ACHN (cell line): ENCODE results near the gene PLCB1.

ENCODE experiments used
- DNase-seq: peaks from one replicate; pipeline ENCODE4 v3.0.0-alpha.2; 2015
- in situ Hi-C: cut with HindIII; loops from 2 replicates; pipeline ENCODE4 v1.10.0; 2017; ENCODE audit warnings: low sequenced_read_pairs, low pct_ligation_motif_present, low pct_unique_long_range_greater_than_20kb

Gene PLCB1

DNA sequence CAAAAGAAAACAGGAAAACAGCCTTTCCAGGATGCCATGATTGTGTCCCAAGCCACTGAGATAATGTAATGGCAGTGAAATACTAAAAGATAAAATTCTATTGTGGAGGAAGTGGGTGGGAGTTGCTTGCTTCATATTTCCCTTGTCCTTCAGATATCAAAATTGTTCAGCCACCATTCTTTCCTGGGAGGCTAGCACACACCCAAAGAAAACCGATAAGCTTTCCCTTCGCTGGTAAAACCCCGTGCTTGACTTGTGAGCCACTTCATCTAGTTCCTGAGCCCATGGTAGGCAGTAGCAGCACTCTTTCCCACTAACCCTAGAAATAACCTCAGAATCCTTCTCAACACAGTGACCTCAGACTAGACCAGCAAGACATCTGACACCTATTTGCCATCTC, 579.4 kb downstream of the PLCB1 start:
- DNase-seq = no peak
- in situ Hi-C loops = loop anchor here (25.0 kb wide), 1 partner anchor 574 kb away; the partner anchor contains the start of gene PLCB1

GRCh38 chr20:8714206-8714605, 582.1 kb downstream of the PLCB1 start:
- in situ Hi-C loops = loop anchor here (25.0 kb wide), 1 partner anchor 577 kb away; the partner anchor contains the start of gene PLCB1
- DNase-seq = no peak

- in situ Hi-C loops = loop anchor here (25.0 kb wide), 1 partner anchor 581 kb away; the partner anchor contains the start of gene PLCB1
- DNase-seq = no peak
Observed at GRCh38 chr20:8718279-8718678, 586.2 kb downstream of the PLCB1 start.

DNA sequence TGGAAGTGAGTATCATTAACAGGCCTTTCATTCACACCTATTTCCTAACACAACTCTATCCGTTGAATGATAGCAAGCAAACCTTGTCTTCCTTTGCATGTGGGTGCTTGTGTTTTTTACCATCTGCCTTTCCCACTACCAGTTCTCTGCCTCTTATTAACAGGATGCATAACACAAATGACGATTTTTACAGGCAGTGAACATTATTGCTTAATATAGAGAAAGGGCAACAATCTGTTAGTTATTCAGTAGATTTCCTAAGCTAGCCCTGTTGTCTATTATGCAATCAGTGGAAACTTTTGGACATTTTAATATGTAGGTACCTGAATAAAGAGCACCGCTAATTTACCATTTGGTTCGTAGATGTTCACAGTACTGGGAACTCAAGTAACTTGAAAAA, 588.0 kb downstream of the PLCB1 start:
- in situ Hi-C loops = loop anchor here (25.0 kb wide), 1 partner anchor 583 kb away; the partner anchor contains the start of gene PLCB1
- DNase-seq = no peak

DNA sequence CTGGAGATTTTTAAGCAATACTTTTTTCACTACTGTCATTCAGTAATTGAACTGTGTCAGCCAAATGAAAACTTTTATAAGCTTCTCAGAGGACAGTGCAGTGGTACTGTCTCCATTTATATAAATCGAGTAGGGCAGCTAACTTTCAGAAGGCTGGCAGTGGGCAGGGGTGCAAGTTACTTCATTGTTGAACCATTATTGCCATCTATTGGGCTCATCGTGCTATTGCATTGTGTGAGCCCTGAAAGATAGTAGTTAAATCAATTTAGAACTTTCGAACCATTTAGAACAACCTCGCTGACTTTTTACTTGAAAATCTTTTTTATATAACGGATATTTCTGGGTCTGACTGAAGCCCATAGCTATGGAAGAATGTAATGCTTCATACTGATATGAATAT, 589.0 kb downstream of the PLCB1 start:
- in situ Hi-C loops = loop anchor here (25.0 kb wide), 1 partner anchor 584 kb away; the partner anchor contains the start of gene PLCB1
- peak; percentile 65 for DNase-seq

DNA sequence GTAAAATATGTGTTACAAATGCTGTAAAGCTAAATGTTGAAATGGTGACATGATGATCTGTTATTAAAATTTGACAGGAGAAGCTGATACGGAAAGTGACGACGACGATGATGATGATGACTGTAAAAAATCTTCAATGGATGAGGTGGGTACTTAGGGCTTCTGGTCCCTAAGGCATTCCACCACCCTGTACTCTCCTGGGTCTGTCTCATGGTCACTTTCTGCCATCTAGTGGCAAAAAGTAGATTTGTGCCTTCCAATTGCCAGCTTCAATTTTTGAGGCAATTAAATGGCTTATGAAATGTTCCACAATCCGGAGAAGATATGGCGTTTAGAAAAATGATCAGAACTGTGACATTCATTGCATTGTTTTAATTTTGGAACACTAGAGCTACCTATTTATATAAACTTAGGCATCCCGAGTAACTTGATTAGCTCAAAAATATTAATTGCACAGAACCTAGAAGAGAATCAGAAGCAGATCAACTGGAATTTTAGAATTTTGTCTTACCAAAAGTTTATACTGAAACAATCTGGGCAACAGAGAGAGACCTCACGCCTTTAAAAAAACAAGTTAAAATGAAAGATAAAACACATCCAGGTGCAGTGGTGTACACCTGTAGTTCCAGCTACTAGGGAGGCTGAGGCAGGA, 590.3 kb downstream of the PLCB1 start:
- in situ Hi-C loops = loop anchor here (25.0 kb wide), 1 partner anchor 585 kb away; the partner anchor contains the start of gene PLCB1
- peak; percentile 70 for DNase-seq

GRCh38 chr20:8723296-8723695, 591.2 kb downstream of the PLCB1 start:
- in situ Hi-C loops = loop anchor here (25.0 kb wide), 1 partner anchor 586 kb away; the partner anchor contains the start of gene PLCB1
- DNase-seq = no peak

DNA sequence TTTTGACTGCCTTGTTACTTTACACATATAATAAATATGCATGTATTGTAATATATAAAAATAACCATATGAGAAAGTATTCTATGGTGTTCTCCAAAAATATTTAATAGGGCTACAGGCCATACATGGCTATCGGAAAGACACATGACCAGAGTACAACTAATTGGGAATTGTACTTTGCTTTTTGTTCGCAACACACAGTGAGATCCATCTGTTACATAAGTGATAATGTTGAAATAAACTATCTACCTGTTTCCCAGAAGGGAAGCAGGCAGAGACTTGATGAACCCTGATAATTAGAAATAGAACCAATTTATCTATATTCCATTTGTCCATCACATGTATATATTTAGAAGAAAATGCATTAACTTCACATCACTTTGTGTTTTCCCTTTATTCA, 592.8 kb downstream of the PLCB1 start:
- DNase-seq = no peak
- in situ Hi-C loops = loop anchor here (25.0 kb wide), 1 partner anchor 588 kb away; the partner anchor contains the start of gene PLCB1

DNA sequence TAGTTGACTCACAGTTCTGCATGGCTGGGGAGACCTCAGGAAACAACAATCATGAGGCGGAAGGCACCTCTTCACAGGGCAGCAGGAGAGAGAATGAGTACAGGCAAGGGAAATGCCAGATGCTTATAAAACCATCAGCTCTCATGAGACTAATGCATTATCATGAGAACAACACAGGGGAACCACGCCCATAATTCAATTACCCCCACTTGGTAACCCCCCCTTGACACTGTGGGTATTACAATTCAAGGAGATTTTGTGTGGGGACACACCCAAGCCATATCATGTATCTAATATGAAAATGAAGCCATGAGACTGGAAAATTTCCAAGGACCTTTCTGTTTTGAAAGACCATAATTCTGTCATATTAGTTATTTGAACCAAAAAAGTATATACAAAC, 594.4 kb downstream of the PLCB1 start:
- in situ Hi-C loops = no loop called here
- DNase-seq = no peak

GRCh38 chr20:8735014-8735413, 602.9 kb downstream of the PLCB1 start:
- in situ Hi-C loops = no loop called here
- DNase-seq = no peak

- in situ Hi-C loops = no loop called here
- no peak for DNase-seq
Observed at GRCh38 chr20:8735674-8736073, 603.6 kb downstream of the PLCB1 start.

GRCh38 chr20:8740265-8740664, 608.2 kb downstream of the PLCB1 start:
- in situ Hi-C loops = no loop called here
- no peak for DNase-seq

DNA sequence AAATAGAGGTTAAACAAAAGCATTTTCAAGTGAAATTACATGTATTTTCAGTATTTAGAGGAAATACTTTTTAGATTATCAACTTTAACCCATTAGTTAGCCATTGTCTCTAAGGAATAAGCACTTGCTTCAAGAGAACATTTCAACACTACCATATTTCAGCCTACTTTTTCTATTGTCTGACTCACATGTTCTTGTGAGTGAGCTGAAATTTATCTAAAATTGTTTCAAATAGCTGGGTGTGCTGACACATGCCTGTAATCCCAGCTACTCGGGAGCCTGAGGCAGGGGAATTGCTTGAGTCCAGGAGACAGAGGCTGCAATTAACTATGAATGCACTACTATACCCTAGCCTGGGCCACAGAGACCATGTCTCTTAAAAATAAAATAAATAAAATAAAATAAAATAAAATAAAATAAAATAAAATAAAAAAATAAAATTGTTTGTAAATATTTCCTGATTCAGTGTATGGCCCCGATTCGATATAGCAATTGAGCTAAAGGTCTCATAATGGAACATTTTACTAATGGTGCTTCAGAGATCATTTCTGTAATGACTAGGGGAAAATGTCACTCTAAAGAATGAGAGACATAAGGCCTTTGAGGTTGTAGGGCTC, 612.3 kb downstream of the PLCB1 start:
- in situ Hi-C loops = no loop called here
- DNase-seq = no peak

DNA sequence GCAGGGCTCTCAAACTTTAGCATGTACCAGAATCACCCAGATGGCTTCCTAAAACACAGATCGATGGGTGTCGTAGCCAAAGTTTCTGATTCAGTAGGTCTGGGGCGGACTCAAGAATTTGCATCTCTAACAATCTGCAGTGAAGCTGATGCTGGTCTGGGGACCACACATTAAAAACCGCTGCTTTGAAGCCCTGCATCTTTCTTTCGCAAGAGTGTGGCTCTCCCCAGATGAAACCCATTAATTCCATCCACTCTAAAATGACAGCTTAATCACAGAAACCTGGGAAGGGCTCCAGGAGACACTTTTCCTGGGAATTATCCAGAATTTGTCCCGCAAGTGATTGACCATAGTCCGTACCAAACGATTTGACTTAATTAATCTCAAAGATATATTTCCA, 617.0 kb downstream of the PLCB1 start:
- in situ Hi-C loops = no loop called here
- no peak for DNase-seq

DNA sequence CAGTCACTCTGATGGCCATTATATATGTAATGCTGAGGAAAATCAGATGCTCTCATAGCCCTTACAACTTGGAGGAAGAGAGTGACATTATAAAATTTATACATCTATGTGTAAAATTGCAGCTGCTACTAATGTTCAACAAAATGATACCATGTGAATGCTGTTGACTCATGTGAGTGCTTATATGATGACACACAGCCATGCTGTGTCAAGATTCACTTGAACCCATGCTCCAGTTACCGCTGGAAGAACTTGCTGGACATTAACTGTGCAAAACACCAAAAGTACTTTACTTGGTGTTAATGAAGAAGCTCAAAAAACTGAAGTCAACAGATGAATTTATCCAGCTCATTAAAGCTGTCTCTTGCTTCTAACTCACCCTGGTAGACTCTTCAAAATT, 617.9 kb downstream of the PLCB1 start:
- peak; percentile 33 for DNase-seq

DNA sequence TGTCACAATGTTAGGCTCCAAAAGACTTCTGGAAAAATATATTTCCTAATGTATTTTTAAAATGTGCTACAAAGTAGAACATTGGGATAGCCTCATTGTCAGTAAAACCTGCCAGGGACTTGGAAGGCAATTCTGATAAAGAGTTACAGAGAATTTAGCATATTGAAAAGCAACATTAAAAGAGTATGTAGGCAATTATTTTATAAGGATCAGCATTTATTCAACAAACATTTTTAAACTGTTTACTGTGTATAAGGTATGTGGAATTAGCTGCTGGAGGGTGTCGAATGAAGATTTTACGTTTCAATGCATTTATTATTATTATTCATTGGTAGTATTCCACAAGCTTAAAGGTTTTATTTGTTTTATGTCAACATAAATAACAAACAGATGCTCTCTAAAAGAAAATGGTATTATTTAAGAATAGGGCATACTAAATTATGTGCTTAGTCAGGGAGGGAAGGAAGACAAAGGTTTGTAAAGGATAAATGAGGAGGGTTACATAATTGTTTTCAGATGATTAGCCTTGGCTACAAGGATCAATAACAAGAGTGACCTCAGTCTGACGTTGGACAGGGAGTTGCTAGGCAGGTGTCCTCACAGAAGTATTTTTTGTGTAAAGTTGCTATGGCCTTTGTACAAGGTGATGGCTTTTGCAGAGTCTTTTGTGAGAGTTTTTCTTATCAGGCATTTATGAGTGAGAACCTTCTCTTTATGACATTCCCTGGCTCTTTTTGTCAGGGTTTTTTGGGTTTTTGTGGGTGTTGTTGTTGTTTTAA, 623.5 kb downstream of the PLCB1 start:
- no peak for DNase-seq
- in situ Hi-C loops = no loop called here

More for the DNA sequence above, 617.9 kb downstream of the PLCB1 start:
- in situ Hi-C loops = no loop called here

DNA sequence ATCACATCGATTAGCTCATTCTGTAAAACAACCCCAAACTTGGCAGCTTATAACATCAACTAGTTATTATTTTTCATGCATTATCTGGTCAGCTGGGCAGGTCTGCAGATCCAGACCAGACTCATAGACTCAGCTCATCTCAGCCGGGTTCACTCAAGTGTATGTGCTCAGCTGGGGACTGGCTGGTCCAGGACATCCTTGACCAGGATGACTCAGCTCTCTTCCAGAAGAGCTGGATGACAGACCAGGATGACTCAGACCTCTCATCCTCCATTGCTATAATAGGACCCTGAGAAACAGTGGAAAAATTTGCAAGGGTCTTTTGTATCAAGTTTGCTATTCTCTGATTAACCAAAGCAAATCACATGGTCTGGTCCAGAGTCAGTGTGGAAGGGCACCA, 624.3 kb downstream of the PLCB1 start:
- in situ Hi-C loops = no loop called here
- DNase-seq = peak; percentile 91

GRCh38 chr20:8757146-8757545, 625.1 kb downstream of the PLCB1 start:
- DNase-seq = peak; percentile 65
- in situ Hi-C loops = no loop called here

DNA sequence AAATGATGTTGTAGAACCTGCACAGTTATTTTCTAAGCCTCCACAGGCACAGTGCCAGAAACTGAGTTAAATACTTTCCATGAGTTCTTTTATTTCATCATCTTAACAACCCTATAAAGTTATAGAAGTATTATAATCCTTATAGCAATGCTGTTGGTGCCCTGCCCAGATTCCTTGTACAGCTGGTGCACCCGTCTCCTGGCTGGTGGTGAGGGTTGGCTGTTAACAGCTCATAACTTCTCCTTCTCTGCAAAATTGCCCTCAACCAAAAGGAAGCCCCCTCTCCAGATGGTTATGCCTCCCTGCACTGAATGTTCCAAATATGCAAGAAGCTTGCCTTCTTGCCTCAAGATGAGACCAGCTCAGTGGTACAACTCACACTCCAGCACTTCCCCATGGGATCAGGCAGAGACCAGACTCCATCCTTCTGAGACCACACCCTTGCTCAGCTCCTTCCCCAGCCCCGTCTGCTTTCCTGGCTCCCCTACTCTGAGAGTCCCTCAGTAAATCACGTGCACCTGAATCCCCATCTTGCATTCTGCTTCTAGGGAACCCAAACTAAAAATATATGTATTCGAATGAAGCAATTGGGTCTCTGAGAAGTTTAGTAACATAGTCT, 632.4 kb downstream of the PLCB1 start:
- no peak for DNase-seq
- in situ Hi-C loops = no loop called here
